Stimulated activated CD4-positive, alpha-beta T cell treated with anti-CD3 and anti-CD28 coated beads, Interleukin-1b, Interleukin-23, amount 100 ng/mL, for 1 hour (primary cell): ENCODE measurements around the gene BLOC1S3.
"Not testable (repeated sequence)": the region's sequence is repeated elsewhere in the genome, so short reads cannot be mapped to it uniquely, and the experiment has no call there.

Source experiments
- DNase-seq, 2 donors: peaks; one replicate each; pipeline ENCODE4 v3.0.0-alpha.2; 2020; ENCODE audit warnings: low read depth in 2 of 2

The BLOC1S3 gene

DNA sequence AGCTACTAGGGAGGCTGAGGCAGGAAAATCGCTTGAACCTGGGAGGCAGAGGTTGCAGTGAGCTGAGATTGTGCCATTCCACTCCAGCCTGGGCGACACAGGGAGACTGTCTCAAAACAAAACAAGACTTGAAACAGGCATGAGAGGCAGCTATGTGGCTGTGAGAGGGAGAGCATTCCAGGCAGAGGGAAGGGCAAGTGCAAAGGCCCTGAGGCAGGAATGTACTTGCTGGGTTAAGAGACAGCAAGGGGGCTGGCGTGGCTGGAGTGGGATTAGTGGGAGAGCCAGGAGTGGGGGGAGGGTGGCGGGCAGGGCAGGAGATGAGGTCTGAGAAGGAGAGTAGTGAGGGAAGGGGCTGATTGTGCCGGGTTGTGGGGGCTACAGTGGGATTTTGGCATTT is 45.3 kb downstream of the BLOC1S3 start:
- no peak for DNase-seq

DNA sequence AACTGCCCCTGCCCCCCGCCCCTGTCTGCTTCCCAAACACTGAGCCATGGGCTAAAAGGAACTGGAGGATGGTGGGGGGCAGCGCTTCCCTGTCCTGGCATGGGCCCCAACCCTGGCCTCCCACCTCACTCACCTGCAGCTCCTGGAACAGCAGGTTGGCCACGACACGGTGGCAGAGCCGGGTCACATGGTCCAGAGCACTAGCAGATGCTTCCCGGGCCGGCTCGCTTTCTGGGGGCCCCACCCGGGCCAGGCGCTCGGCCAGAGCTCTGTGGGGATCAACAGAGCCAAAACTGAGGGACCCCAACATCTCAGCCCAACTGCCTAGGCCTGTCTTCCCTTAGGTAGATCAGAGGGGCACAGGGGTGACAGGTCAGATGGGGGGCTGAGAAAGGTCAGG is 46.1 kb downstream of the BLOC1S3 start:
- DNase-seq = no peak

DNA sequence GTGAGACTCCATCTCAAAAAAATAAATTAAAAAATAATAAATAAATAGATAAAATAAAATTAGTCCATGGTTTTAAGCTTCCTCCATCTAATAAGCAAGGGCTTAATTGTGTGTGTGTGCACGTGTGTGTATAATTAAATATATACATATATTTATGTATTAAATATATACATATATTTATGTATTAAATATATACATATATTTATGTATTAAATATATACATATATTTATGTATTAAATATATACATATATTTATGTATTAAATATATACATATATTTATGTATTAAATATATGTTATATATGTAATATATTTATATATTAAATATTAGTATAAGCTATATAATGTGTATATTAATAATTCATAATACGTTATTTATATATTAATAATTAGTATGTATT is 50.5 kb downstream of the BLOC1S3 start:
- not testable (repeated sequence) for DNase-seq
